GM12872 (cell line): ENCODE measurements around the gene GABRB1.

Source experiments
- TF ChIP-seq, protein P1 (sequence below): IDR thresholded peaks from 3 replicates; pipeline ENCODE4 v1.5.1; 2011; ENCODE audit warnings: low read depth, mild to moderate bottlenecking, low read length, moderate library complexity; ENCODE audit not compliant: insufficient read depth

Gene GABRB1

GRCh38 chr4:47017494-47017893 is 13.9 kb upstream of the GABRB1 start:
- TF ChIP-seq, protein P1, sequence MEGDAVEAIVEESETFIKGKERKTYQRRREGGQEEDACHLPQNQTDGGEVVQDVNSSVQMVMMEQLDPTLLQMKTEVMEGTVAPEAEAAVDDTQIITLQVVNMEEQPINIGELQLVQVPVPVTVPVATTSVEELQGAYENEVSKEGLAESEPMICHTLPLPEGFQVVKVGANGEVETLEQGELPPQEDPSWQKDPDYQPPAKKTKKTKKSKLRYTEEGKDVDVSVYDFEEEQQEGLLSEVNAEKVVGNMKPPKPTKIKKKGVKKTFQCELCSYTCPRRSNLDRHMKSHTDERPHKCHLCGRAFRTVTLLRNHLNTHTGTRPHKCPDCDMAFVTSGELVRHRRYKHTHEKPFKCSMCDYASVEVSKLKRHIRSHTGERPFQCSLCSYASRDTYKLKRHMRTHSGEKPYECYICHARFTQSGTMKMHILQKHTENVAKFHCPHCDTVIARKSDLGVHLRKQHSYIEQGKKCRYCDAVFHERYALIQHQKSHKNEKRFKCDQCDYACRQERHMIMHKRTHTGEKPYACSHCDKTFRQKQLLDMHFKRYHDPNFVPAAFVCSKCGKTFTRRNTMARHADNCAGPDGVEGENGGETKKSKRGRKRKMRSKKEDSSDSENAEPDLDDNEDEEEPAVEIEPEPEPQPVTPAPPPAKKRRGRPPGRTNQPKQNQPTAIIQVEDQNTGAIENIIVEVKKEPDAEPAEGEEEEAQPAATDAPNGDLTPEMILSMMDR: no peak

GRCh38 chr4:47031751-47032404 is 511 bp downstream of the GABRB1 start:
- TF ChIP-seq, protein P1: no peak

DNA sequence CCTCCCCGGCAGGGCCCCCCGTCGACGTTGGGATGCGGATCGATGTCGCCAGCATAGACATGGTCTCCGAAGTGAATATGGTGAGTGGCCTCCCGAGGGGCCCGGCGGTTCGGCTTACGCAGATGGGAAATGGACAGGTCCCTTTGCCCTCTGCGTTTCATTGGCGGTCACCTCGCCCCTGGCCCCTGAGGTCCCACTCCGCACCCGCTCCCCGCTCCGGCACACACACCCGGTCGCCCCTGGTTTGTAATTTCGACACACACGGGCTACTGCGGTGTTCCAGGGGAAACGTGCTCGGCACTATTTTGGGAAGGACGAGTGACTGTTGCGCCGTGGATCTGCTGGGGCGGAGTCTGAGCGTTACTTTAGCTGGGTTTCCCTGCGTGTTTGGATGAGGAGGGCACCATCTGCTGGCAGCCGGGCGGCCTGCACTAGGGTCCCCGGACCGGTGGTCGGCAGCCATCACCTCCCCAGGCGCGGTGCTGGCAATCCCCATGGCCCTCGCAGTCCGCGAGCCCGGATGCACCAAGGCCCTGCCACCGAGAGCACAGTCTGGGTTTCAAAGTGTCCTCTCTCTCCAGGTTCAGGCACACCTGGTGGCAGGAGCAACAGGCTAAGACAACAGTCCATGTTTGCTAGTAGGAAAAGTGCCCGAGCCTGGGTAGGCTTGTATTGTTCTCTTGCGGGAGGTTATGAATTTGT is 1.2 kb downstream of the GABRB1 start:
- TF ChIP-seq, protein P1: peak; percentile 85

DNA sequence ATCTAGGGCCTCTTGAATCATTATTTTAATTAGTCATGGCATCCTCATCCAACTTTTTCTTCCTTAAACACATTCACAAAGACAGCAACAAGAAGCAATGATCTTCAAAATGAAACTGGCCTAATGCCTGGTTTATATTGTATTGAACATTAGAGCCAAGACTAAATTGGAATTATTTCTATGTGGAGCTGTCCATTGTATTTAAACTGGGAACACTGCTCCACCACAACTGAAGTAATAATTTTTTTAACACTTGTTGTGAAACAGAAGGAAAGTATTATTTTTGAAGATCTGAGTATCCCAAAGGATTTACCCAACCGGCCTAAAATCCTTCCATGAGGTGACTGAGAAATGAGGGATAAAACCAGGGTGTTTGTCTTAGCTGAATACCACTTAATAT is 6.9 kb downstream of the GABRB1 start:
- TF ChIP-seq, protein P1: no peak

DNA sequence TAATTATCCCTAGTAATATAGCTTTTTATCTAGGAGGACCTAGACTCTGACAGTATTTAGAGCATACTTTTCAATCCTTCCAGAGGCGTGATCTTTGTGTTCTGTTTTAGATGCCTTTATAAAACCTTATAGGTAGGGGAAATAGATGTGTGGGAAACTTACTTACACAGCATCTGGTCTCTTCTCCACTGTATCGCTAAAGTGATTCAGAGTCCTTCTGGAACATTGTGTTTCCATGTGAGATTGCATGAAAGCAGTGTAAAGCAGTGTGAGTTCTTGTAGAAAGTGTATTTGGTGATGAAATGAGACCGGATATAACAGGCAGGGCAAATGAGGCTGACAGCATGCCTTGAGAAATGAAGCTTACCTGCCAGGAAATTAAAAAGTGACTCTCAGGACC is 9.5 kb downstream of the GABRB1 start:
- TF ChIP-seq, protein P1: no peak

DNA sequence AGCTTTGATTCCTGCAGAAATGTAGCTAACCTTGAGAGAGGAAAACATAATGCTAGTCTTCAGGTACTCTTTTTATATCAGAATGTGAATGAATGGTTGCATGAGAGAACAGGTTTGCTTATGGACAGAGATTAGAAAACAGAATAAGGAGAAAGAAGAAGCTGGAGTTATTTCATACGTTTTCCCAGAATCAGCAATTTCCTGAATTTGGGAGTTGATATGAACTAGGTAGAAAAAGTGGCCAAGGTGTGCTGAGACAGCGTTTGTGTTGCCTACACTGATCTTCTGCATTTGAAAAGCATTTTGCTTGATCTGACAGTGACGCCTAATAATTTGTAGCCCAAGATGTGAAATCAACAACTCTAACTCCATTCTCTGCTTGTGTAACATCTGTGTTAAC is 12.5 kb downstream of the GABRB1 start:
- TF ChIP-seq, protein P1: no peak

GRCh38 chr4:47045261-47045660 is 13.9 kb downstream of the GABRB1 start:
- TF ChIP-seq, protein P1: no peak
